ENCODE measurements around the gene TNNC2. TPM values are rescaled to one million over a fixed set of nuclear protein-coding genes. Genes with fewer than 3 reads are reported as not detected.

Gene TNNC2
- total and polyA plus RNA-seq, 2 of the 13 experiments (the other 11 are each of a cell fraction or from before 2014, with no cell fraction given), result 1.8 to 4.7 TPM

DNA sequence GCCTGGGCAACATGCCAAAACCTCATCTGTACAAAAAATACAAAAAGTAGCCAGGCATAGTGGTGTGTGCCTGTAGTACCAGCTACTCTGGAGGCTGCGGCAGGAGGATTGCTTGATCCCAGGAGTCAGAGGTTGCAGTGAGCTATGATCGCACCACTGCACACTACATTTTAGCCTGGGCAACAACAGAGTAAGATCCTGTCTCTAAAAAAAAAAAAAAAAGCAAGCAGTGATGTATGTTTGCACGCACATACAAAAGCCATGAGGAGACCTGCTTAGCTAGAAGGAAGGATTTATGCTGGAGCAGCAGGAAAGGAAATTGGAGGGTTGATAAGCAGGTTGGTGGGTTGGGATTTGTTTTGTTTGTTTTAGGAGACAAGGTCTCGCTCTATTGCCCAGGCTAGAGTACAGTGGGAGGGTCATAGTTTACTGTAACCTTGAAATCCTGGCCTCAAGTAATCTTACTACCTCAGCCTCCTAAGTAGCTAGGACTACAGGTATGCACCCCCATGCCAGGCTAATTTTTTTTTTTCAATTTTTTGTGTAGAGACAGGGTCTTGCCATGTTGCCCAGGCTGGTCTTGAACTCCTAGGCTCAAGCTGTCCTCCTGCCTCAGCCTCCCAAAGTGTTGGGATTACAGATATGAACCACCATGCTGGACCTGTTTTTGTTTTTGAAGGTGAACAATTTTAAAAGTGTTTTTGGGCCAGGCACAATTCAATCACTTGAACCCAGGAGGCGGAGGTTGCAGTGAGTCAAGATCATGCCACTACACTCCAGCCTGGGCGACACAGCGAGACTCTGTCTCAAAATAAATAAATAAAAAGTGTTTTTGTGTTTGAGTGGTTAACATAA, 34.3 kb upstream of the TNNC2 start:
- POLR2A ChIA-PET, result interaction anchor here (1.2 to 7.6 kb wide), 5 partner anchors 22 to 70 kb away, joined by 3 to 85 read pairs (median 6); partner anchors contain the start of genes CTSA, DNTTIP1, NEURL2 and SNX21
- no peak overlapping the region for H2AFZ ChIP-seq (ENCODE audit: low read length)
- in situ Hi-C loops (cut with HindIII; ENCODE audit: extremely low pct_ligation_motif_present, low pct_unique_long_range_greater_than_20kb) (no loop called here), intact Hi-C loops (cut with micrococcal nuclease; ENCODE audit: unreplicated experiment) (no loop called here)
- no TSS peak for BruUV-seq (replicated peaks)
- peak overlapping the region; percentile 27 for H3K27ac ChIP-seq (ENCODE audit: extremely low read length, insufficient read depth, low read length)
- peak overlapping the region; percentile 40 for H3K4me2 ChIP-seq (ENCODE audit: low read depth, low read length)
- CTCF ChIA-PET (ENCODE audit: low intra/inter-chr PET ratio, low total read pairs), result no interaction called here
- no peak for FAIRE-seq
- H3K79me2 ChIP-seq (ENCODE audit: insufficient read depth, low read length), result peaks cover 4% of the 10 kb centered on the region
- no peaks in the 10 kb centered on the region; a peak in 1 of 5 replicates for H3K27me3 ChIP-seq (ENCODE audit: control insufficient read depth in 1 of 2, insufficient read depth in 2 of 2, low read length in 2 of 2)
- no peak for ATAC-seq
- 66% methylated on average over 7 of the region's 7 CpGs for WGBS (ENCODE audit: low lambda C conversion rate)
- H3K4me3 ChIP-seq (replicated peaks in 1 of 3; ENCODE audit: insufficient read depth in 1 of 3, low read depth in 2 of 3, low read length in 3 of 3), result no peak overlapping the region
- no peak overlapping the region; the same call in 1 of the 2 replicates for H3K9ac ChIP-seq (ENCODE audit: insufficient read depth, low read depth, low read length)
- H4K20me1 ChIP-seq (ENCODE audit: insufficient read depth, low read length), result no peaks in the 10 kb centered on the region
- peak; percentile 54 for DNase-seq (ENCODE audit: low spot score)
- H3K4me1 ChIP-seq (ENCODE audit: insufficient read depth, low read length), result peaks cover 85% of the 10 kb centered on the region
- no peaks in the 10 kb centered on the region for H3K9me3 ChIP-seq (ENCODE audit: low read length)
- H3K36me3 ChIP-seq (replicated peaks in 1 of 2; ENCODE audit: control insufficient read depth in 1 of 2, insufficient read depth in 2 of 2, low read length in 2 of 2), result no peaks in the 10 kb centered on the region
- TF ChIP-seq ZNF292 (CRISPR knock-in tag; IDR thresholded peaks at IDR 0.05; ENCODE audit: borderline replicate concordance, low read depth) (peak; percentile 40; the same call in 1 of the 2 replicates), ZNF777 (CRISPR knock-in tag; IDR thresholded peaks at IDR 0.05) (peak; percentile 22; the same call in 1 of the 2 replicates), GATAD2A (CRISPR knock-in tag; IDR thresholded peaks at IDR 0.05) (peak; percentile 42; the same call in 1 of the 2 replicates), XRCC5 (optimal IDR thresholded peaks at IDR 0.05; ENCODE audit: low read length) (peak; percentile 17), ZNF607 (CRISPR knock-in tag; IDR thresholded peaks at IDR 0.05; ENCODE audit: borderline replicate concordance) (peak; percentile 52; the same call in 1 of the 2 replicates), ZSCAN30 (CRISPR knock-in tag; IDR thresholded peaks at IDR 0.05) (0 out of 2 replicates have a peak, but pooled peaks have one; percentile 36), ZMYM4 (CRISPR knock-in tag; IDR thresholded peaks at IDR 0.05) (peak; percentile 26; the same call in 1 of the 2 replicates), SP4 (CRISPR knock-in tag; IDR thresholded peaks at IDR 0.05) (no peak), NCOA1 (CRISPR knock-in tag; IDR thresholded peaks at IDR 0.05) (0 out of 2 replicates have a peak, but pooled peaks have one; percentile 8), PHF21A (CRISPR knock-in tag; IDR thresholded peaks at IDR 0.05) (peak; percentile 58; the same call in 1 of the 2 replicates), FOXC1 (CRISPR knock-in tag; IDR thresholded peaks at IDR 0.05; ENCODE audit: borderline replicate concordance) (0 out of 2 replicates have a peak, but pooled peaks have one; percentile 36), JUNB (CRISPR knock-in tag; IDR thresholded peaks at IDR 0.05; ENCODE audit: borderline replicate concordance) (0 out of 2 replicates have a peak, but pooled peaks have one; percentile 11), ZNF772 (CRISPR knock-in tag; IDR thresholded peaks at IDR 0.05) (peak; percentile 61; the same call in 1 of the 2 replicates), SOX6 (IDR thresholded peaks at IDR 0.05) (no peak), SOX6 (CRISPR knock-in tag; IDR thresholded peaks at IDR 0.05) (peak; percentile 56), SAP130 (CRISPR knock-in tag; IDR thresholded peaks at IDR 0.05; ENCODE audit: low read depth) (0 out of 2 replicates have a peak, but pooled peaks have one; percentile 35), ZNF562 (CRISPR knock-in tag; IDR thresholded peaks at IDR 0.05; ENCODE audit: borderline replicate concordance) (no peak), GABPA (IDR thresholded peaks at IDR 0.05; ENCODE audit: low read depth, low read length) (no peak), GABPA (CRISPR knock-in tag; IDR thresholded peaks at IDR 0.05; ENCODE audit: low read depth) (peak; percentile 48; the same call in 1 of the 2 replicates), GATA4 (IDR thresholded peaks at IDR 0.05; ENCODE audit: borderline replicate concordance, low read depth) (no peak), SMYD3 (CRISPR knock-in tag; IDR thresholded peaks at IDR 0.05) (0 out of 2 replicates have a peak, but pooled peaks have one; percentile 24)
- TF ChIP-seq, protein P1, sequence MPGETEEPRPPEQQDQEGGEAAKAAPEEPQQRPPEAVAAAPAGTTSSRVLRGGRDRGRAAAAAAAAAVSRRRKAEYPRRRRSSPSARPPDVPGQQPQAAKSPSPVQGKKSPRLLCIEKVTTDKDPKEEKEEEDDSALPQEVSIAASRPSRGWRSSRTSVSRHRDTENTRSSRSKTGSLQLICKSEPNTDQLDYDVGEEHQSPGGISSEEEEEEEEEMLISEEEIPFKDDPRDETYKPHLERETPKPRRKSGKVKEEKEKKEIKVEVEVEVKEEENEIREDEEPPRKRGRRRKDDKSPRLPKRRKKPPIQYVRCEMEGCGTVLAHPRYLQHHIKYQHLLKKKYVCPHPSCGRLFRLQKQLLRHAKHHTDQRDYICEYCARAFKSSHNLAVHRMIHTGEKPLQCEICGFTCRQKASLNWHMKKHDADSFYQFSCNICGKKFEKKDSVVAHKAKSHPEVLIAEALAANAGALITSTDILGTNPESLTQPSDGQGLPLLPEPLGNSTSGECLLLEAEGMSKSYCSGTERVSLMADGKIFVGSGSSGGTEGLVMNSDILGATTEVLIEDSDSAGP (CRISPR knock-in tag; IDR thresholded peaks at IDR 0.05; ENCODE audit: borderline replicate concordance), result peak; percentile 27; the same call in 1 of the 2 replicates
- TF ChIP-seq, protein P2, sequence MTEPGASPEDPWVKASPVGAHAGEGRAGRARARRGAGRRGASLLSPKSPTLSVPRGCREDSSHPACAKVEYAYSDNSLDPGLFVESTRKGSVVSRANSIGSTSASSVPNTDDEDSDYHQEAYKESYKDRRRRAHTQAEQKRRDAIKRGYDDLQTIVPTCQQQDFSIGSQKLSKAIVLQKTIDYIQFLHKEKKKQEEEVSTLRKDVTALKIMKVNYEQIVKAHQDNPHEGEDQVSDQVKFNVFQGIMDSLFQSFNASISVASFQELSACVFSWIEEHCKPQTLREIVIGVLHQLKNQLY (CRISPR knock-in tag; IDR thresholded peaks at IDR 0.05), result no peak
